Measurements from ENCODE around the gene AMMECR1. TPM values are rescaled to one million over a fixed set of nuclear protein-coding genes. Genes with fewer than 3 reads are reported as not detected.

The AMMECR1 gene
- total RNA-seq, 2 donors from 2014 or later = 10.4 to 14.4 TPM

DNA sequence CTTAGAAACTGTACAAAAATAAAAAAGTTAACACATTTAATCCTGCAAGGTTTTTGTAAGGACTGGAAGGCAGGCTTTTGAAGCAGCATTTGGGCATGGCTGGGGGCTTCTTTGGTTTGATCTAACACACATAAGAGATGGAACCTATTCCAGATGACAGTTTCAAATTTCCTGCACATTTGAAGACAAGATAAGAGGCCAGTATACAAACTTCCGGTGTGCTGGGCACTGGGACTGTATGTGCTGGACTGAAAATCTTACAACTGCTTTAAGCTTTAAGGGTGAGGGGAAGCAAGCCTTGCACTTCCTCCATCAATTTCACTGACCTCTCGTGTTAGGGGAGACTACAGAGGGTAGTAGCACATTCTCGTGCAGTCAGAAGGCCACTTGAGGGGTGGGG, 122.9 kb downstream of the AMMECR1 start:
- H3K27ac ChIP-seq = no peak overlapping the region
- no peaks in the 10 kb centered on the region for H3K4me1 ChIP-seq
- no peak overlapping the region for H3K9ac ChIP-seq (ENCODE audit: low read depth in 2 of 2, low read length in 2 of 2)
- TF ChIP-seq, protein P1, sequence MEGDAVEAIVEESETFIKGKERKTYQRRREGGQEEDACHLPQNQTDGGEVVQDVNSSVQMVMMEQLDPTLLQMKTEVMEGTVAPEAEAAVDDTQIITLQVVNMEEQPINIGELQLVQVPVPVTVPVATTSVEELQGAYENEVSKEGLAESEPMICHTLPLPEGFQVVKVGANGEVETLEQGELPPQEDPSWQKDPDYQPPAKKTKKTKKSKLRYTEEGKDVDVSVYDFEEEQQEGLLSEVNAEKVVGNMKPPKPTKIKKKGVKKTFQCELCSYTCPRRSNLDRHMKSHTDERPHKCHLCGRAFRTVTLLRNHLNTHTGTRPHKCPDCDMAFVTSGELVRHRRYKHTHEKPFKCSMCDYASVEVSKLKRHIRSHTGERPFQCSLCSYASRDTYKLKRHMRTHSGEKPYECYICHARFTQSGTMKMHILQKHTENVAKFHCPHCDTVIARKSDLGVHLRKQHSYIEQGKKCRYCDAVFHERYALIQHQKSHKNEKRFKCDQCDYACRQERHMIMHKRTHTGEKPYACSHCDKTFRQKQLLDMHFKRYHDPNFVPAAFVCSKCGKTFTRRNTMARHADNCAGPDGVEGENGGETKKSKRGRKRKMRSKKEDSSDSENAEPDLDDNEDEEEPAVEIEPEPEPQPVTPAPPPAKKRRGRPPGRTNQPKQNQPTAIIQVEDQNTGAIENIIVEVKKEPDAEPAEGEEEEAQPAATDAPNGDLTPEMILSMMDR (IDR thresholded peaks at IDR 0.05) = no peak
- no peaks in the 10 kb centered on the region for H3K36me3 ChIP-seq
- no peak overlapping the region for H3K4me3 ChIP-seq
- no peaks in the 10 kb centered on the region for H3K27me3 ChIP-seq
- no peak for DNase-seq
- intact Hi-C loops (cut with DNase I) = no loop called here
- H3K9me3 ChIP-seq = no peaks in the 10 kb centered on the region

DNA sequence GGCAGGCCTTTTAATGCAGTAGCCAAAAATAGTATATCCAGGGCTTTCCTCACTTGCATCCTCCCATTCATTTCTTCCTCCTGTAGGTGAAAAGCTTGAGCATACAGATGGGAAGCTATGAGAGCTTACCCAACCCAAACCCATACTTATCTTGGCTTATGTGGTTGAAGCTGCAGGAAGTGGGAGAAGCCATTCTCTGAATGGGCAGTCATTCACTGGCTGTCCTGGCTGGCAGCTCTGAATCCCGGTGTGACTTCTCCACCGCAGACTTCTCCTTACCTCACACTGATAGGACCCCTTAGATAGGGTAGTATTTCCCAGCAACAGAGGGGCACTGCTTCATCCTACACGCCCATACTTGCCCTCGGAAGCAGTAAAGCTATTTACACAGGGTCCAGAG, 125.4 kb downstream of the AMMECR1 start:
- Histone ChIP-seq H3K27me3 (no peaks in the 10 kb centered on the region), H3K4me3 (no peak overlapping the region), H3K4me1 (no peaks in the 10 kb centered on the region), H3K36me3 (no peaks in the 10 kb centered on the region), H3K9me3 (no peaks in the 10 kb centered on the region), H3K9ac (ENCODE audit: low read depth in 2 of 2, low read length in 2 of 2) (no peak overlapping the region), H3K27ac (no peak overlapping the region)
- DNase-seq = no peak
- TF ChIP-seq, protein P1 (IDR thresholded peaks at IDR 0.05) = no peak
- intact Hi-C loops (cut with DNase I) = no loop called here

DNA sequence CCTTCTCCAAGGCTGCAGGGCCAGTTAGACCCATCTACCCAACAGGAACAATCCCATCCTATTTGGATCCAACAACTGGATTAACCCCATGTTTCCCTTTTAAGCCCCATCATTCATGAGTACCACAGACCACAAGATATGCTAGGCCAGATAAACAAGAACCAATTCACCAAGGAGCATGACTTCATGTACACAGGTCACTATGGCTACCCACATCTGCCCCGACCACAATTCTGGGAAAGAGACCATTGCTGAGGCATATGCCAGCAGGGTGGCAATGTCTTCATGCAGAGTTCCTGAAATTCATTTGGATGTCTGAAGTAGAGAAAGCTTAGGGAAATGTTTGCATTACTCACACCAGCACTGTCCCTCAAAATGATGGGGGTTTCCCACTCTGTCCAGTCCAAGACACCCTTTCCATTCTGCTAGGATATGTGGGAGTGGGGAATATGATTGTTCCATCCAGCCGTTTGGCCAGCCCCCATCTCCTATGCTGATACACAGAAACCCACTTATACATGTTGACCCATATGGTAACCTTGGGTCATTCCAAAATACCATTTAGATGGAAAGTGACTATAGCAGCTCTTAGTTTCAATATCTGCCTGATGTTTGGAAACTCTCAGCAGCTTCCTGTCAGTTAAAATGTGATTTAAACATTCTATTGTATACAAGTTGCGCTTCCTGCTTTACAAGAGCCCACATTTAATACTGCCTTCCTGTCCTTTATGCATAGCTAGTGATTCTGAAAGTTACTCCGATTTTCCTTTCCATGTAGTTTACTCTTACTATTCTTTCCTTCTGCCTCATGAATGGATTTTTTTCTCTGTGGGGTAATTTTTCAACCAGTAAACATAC, 129.0 kb downstream of the AMMECR1 start:
- no peak for DNase-seq
- H3K9ac ChIP-seq (ENCODE audit: low read depth in 2 of 2, low read length in 2 of 2) = no peak overlapping the region
- no peaks in the 10 kb centered on the region for H3K9me3 ChIP-seq
- TF ChIP-seq, protein P1 (IDR thresholded peaks at IDR 0.05) = no peak
- H3K4me3 ChIP-seq = no peak overlapping the region
- intact Hi-C loops (cut with DNase I) = no loop called here
- H3K36me3 ChIP-seq = no peaks in the 10 kb centered on the region
- H3K4me1 ChIP-seq = no peaks in the 10 kb centered on the region
- H3K27ac ChIP-seq = no peak overlapping the region
- H3K27me3 ChIP-seq = no peaks in the 10 kb centered on the region

DNA sequence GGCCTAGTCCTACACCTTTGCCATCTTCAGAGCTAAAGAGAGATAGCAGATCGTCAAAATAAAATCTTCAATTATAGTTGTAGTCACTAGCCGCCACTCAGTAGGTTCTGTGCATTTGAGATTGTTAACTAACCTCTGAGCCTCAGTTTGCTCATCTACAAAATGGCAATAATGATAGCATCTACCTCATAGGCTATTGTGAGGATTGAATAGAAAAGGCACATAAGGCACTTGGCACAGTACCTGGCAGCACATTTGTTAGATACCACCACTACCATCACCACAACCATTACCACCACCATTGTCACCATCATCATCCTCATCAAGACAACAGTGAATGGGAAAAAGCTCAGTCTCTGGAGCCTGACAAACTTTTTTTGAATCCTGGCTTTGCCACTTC, 134.6 kb downstream of the AMMECR1 start:
- Histone ChIP-seq H3K4me1 (no peaks in the 10 kb centered on the region), H3K27me3 (no peaks in the 10 kb centered on the region), H3K9ac (ENCODE audit: low read depth in 2 of 2, low read length in 2 of 2) (no peak overlapping the region), H3K9me3 (no peaks in the 10 kb centered on the region), H3K27ac (no peak overlapping the region), H3K4me3 (no peak overlapping the region), H3K36me3 (no peaks in the 10 kb centered on the region)
- DNase-seq = no peak
- TF ChIP-seq, protein P1 (IDR thresholded peaks at IDR 0.05) = no peak
- intact Hi-C loops (cut with DNase I) = no loop called here

DNA sequence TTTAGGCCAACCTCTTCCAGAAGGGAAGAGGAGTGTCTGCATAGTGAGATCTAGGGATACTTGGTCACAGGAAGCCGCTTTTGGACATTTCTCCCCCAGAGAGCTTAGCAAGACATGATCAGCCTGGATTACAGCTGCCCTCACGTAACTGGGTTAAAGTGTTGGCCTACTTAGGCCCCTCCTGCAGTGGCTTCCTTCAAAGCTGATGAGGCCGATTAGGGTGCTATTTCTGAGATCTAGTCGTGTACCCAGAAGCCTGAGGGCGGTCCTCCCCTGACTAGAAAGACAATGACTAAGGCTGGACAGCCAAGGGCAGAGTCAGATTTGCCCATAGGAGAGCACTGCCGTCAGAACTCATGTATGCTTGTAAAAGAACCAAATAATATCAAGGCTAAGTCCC, 135.0 kb downstream of the AMMECR1 start:
- no peaks in the 10 kb centered on the region for H3K36me3 ChIP-seq
- H3K4me1 ChIP-seq = no peaks in the 10 kb centered on the region
- intact Hi-C loops (cut with DNase I) = no loop called here

More for the DNA sequence above, 135.0 kb downstream of the AMMECR1 start:
- TF ChIP-seq, protein P1 (IDR thresholded peaks at IDR 0.05) = no peak
- no peak overlapping the region for H3K4me3 ChIP-seq
- DNase-seq = no peak
- no peaks in the 10 kb centered on the region for H3K9me3 ChIP-seq
- H3K27me3 ChIP-seq = no peaks in the 10 kb centered on the region
- no peak overlapping the region for H3K27ac ChIP-seq
- no peak overlapping the region for H3K9ac ChIP-seq (ENCODE audit: low read depth in 2 of 2, low read length in 2 of 2)

All from colonic mucosa (tissue), 4 donors.